Neural crest cell (in vitro differentiated cells): ENCODE measurements around the gene EYA4. TPM values are rescaled to one million over a fixed set of nuclear protein-coding genes. Genes with fewer than 3 reads are reported as not detected.

Experiments used
- DNase-seq: peaks from one replicate; pipeline ENCODE4 v3.0.0; 2021; ENCODE audit warnings: low read depth, mixed read lengths, low spot score
- H3K27ac Mint-ChIP-seq: one replicate; pipeline ENCODE4 v1.8.0; 2021; ENCODE audit warnings: mild to moderate bottlenecking, mixed read lengths; ENCODE audit not compliant: unreplicated experiment
- H3K27me3 Mint-ChIP-seq: 2 replicates; pipeline ENCODE4 v1.8.0; 2021; ENCODE audit warnings: low read depth, mild to moderate bottlenecking, mixed read lengths
- H3K36me3 Mint-ChIP-seq: 2 replicates; pipeline ENCODE4 v1.8.0; 2021; ENCODE audit warnings: low read depth, mild to moderate bottlenecking, mixed read lengths
- H3K4me1 Mint-ChIP-seq: 2 replicates; pipeline ENCODE4 v1.8.0; 2021; ENCODE audit warnings: mixed read lengths
- H3K4me3 Mint-ChIP-seq: one replicate; pipeline ENCODE4 v1.8.0; 2021; ENCODE audit warnings: mild to moderate bottlenecking, mixed read lengths
- H3K9me3 Mint-ChIP-seq: 2 replicates; pipeline ENCODE4 v1.8.0; 2021; ENCODE audit warnings: mixed read lengths
- CTCF ChIP-seq: fragments of 200-600 bp; sonication (generic); conservative IDR thresholded peaks from 2 replicates; pipeline ENCODE4 v1.5.0; 2021; ENCODE audit warnings: antibody characterized with exemption, mild to moderate bottlenecking
- total RNA-seq: library from RNA; stranded (reverse); gene quantifications from 2 replicates; pipeline ENCODE4 v1.2.1, GENCODE V29; 2021

EYA4 gene
- total RNA-seq, 1 donor from 2014 or later, result 1.6 TPM

DNA sequence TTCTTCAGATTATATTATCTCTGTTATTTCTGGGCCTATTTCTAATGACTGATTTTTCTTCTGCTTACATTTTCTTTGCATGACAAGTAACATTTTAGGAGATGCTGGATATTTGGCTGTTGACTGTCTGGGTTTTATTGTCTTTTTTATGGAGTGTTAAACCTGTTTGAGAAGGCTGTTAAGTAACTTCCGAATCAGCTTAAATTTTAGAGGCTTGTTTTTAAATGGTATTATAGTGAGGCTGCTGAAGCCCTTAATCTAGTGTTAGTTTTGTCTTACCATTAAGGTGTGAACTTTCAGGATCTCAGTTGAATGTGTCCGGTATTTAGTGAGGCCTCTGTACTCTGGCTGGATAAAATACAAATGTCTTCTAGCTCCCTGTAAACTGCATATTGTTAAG lies 109.8 kb downstream of the EYA4 start:
- no peaks in the 10 kb centered on the region for H3K36me3 Mint-ChIP-seq

GRCh38 chr6:133352046-133352445 lies 110.9 kb downstream of the EYA4 start:
- H3K4me3 Mint-ChIP-seq, result no peak overlapping the region

More for the DNA sequence above, 109.8 kb downstream of the EYA4 start:
- no peak overlapping the region for H3K4me3 Mint-ChIP-seq
- H3K9me3 Mint-ChIP-seq, result no peaks in the 10 kb centered on the region
- no peaks in the 10 kb centered on the region for H3K4me1 Mint-ChIP-seq
- DNase-seq, result no peak
- H3K27me3 Mint-ChIP-seq, result no peaks in the 10 kb centered on the region
- TF ChIP-seq CTCF, result no peak
- no peak overlapping the region for H3K27ac Mint-ChIP-seq

GRCh38 chr6:133353061-133353460 lies 111.9 kb downstream of the EYA4 start:
- Mint-ChIP-seq H3K27ac (no peak overlapping the region), H3K36me3 (no peaks in the 10 kb centered on the region), H3K4me1 (no peaks in the 10 kb centered on the region), H3K9me3 (no peaks in the 10 kb centered on the region), H3K27me3 (no peaks in the 10 kb centered on the region), H3K4me3 (no peak overlapping the region)
- DNase-seq, result no peak
- TF ChIP-seq CTCF, result no peak

More at GRCh38 chr6:133352046-133352445, 110.9 kb downstream of the EYA4 start:
- no peak for TF ChIP-seq CTCF
- Mint-ChIP-seq H3K9me3 (no peaks in the 10 kb centered on the region), H3K36me3 (no peaks in the 10 kb centered on the region), H3K27ac (no peak overlapping the region), H3K4me1 (no peaks in the 10 kb centered on the region), H3K27me3 (no peaks in the 10 kb centered on the region)
- no peak for DNase-seq

DNA sequence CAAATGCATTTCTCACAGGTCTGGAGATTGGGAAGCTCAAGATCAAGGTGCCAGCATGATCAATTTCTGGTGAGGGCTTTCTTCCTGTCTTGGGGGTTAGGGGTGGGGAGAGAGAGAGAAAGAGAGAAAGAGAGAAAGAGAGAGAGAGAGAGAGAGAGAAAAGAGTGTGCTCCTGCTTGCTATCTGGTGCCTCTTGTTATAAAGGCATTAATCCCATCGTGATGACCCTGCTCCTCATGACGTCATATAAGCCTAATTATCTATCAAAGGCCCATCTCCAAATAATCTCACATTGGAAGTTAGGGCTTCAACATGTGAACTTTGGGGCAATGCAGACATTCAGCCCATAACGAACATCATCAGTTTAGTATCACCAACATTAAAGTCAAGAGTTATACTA lies 114.8 kb downstream of the EYA4 start:
- no peak for DNase-seq
- Mint-ChIP-seq H3K27me3 (no peaks in the 10 kb centered on the region), H3K4me1 (peaks cover 9% of the 10 kb centered on the region), H3K9me3 (no peaks in the 10 kb centered on the region), H3K27ac (no peak overlapping the region), H3K4me3 (no peak overlapping the region), H3K36me3 (no peaks in the 10 kb centered on the region)
- no peak for TF ChIP-seq CTCF

DNA sequence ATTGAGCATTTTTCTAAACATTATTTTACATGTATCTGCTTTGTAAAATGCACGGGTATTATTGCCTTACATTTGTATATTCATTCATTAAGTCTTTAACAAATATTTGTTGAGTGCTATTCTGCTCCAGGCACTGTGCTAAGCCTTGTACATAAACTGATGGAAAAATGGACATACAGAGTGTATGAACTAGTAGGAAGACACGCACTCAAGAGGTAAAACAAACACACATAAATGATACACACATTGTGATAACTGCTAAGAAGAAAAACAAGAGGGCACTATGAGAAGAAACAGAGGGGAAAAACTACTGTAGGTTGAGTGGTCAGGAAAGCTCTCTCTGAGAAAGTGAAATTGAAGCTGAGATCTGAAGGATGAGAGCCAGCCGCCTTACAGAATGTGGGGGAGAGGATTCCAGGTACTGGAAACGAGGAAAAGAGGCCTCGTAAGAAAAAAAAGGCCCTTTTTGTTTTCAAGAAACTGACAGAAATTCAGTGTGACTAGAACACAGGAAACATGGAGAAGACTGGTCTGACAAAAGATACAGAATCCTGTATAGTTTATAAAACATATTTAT lies 117.5 kb downstream of the EYA4 start:
- no peak for TF ChIP-seq CTCF
- DNase-seq, result no peak
- H3K27me3 Mint-ChIP-seq, result no peaks in the 10 kb centered on the region

DNA sequence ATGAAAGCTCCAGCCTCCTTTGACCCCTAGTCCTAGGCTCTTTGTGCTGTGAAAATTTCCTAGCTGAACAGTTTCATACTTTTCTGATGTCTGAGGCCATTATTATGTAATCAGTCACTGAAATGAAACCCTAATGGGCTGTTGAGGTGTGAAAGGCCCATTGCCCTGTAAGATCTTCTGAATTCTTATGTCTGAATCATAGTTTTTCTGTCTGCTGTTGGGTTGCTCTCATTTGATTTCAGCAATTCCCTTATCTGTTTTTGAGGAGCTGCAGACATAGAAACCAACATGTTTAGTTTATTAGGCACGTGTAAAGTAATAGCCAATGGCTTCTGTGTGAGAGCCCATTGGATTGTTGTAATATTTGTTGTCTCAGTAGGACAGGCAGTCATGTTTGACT lies 118.1 kb downstream of the EYA4 start:
- Mint-ChIP-seq H3K4me1 (peaks cover 9% of the 10 kb centered on the region), H3K4me3 (no peak overlapping the region), H3K27ac (no peak overlapping the region), H3K36me3 (no peaks in the 10 kb centered on the region), H3K9me3 (no peaks in the 10 kb centered on the region), H3K27me3 (no peaks in the 10 kb centered on the region)
- DNase-seq, result no peak
- TF ChIP-seq CTCF, result no peak

More for the DNA sequence above, 117.5 kb downstream of the EYA4 start:
- Mint-ChIP-seq H3K9me3 (no peaks in the 10 kb centered on the region), H3K36me3 (no peaks in the 10 kb centered on the region), H3K4me3 (no peak overlapping the region), H3K27ac (no peak overlapping the region), H3K4me1 (peaks cover 9% of the 10 kb centered on the region)
